IPS-15b (cell line): ENCODE data around the gene AMACR.

ENCODE experiments used
- H3K27me3 ChIP-seq: one replicate; pipeline ENCODE4 v1.6.1; 2013; ENCODE audit warnings: low read length; ENCODE audit not compliant: control insufficient read depth, insufficient read depth
- H3K36me3 ChIP-seq: one replicate; pipeline ENCODE4 v1.6.1; 2013; ENCODE audit warnings: low read length; ENCODE audit not compliant: control insufficient read depth, insufficient read depth
- H3K4me1 ChIP-seq: one replicate; pipeline ENCODE4 v1.6.1; 2013; ENCODE audit warnings: mild to moderate bottlenecking, low read length; ENCODE audit not compliant: control insufficient read depth, insufficient read depth
- H3K4me3 ChIP-seq: one replicate; pipeline ENCODE4 v1.5.1; 2013; ENCODE audit warnings: low read depth, low read length
- H3K9ac ChIP-seq: one replicate; pipeline ENCODE4 v1.6.1; 2013; ENCODE audit warnings: low read depth, mild to moderate bottlenecking, low read length
- H3K9me3 ChIP-seq: one replicate; pipeline ENCODE4 v1.6.1; 2013; ENCODE audit warnings: mild to moderate bottlenecking, low read length; ENCODE audit not compliant: control insufficient read depth, insufficient read depth

The AMACR gene

GRCh38 chr5:34007621-34008600 lies at the start of gene AMACR:
AMACR (minus strand) TSS chr5:34008050; CDS start chr5:34008019, 31 bp downstream.
- no peaks in the 10 kb centered on the region for H3K27me3 ChIP-seq
- peak within 1 kb of the TSS; percentile 74 for H3K4me3 ChIP-seq
- H3K9ac ChIP-seq, result peak within 1 kb of the TSS; percentile 77
- H3K4me1 ChIP-seq, result peaks cover 3% of the 10 kb centered on the region
- no peaks in the 10 kb centered on the region for H3K36me3 ChIP-seq
- no peaks in the 10 kb centered on the region for H3K9me3 ChIP-seq

- Histone ChIP-seq H3K27me3 (no peaks in the 10 kb centered on the region), H3K9me3 (peaks cover 5% of the 10 kb centered on the region), H3K4me1 (no peaks in the 10 kb centered on the region), H3K36me3 (no peaks in the 10 kb centered on the region), H3K4me3 (no peak overlapping the region), H3K9ac (no peak overlapping the region)
Observed at GRCh38 chr5:34057569-34057968, 49.7 kb upstream of the AMACR start.

- no peaks in the 10 kb centered on the region for H3K4me1 ChIP-seq
- H3K27me3 ChIP-seq, result no peaks in the 10 kb centered on the region
- no peak overlapping the region for H3K9ac ChIP-seq
- H3K4me3 ChIP-seq, result no peak overlapping the region
- peaks cover 5% of the 10 kb centered on the region for H3K9me3 ChIP-seq
- H3K36me3 ChIP-seq, result no peaks in the 10 kb centered on the region
Observed at GRCh38 chr5:34057118-34057517, 49.3 kb upstream of the AMACR start.

GRCh38 chr5:34055667-34056066 lies 47.8 kb upstream of the AMACR start:
- Histone ChIP-seq H3K9me3 (no peaks in the 10 kb centered on the region), H3K27me3 (no peaks in the 10 kb centered on the region), H3K9ac (no peak overlapping the region), H3K4me1 (no peaks in the 10 kb centered on the region), H3K36me3 (no peaks in the 10 kb centered on the region), H3K4me3 (no peak overlapping the region)

- Histone ChIP-seq H3K27me3 (no peaks in the 10 kb centered on the region), H3K9me3 (no peaks in the 10 kb centered on the region), H3K36me3 (no peaks in the 10 kb centered on the region), H3K9ac (no peak overlapping the region), H3K4me3 (no peak overlapping the region), H3K4me1 (no peaks in the 10 kb centered on the region)
Observed at GRCh38 chr5:34054400-34054729, 46.5 kb upstream of the AMACR start.

GRCh38 chr5:34053571-34054399 lies 45.9 kb upstream of the AMACR start:
- H3K36me3 ChIP-seq, result no peaks in the 10 kb centered on the region
- no peaks in the 10 kb centered on the region for H3K27me3 ChIP-seq
- no peak overlapping the region for H3K9ac ChIP-seq
- H3K4me1 ChIP-seq, result no peaks in the 10 kb centered on the region
- H3K4me3 ChIP-seq, result no peak overlapping the region
- no peaks in the 10 kb centered on the region for H3K9me3 ChIP-seq

GRCh38 chr5:34053133-34053532 lies 45.3 kb upstream of the AMACR start:
- H3K36me3 ChIP-seq, result no peaks in the 10 kb centered on the region
- H3K4me3 ChIP-seq, result no peak overlapping the region
- H3K9me3 ChIP-seq, result no peaks in the 10 kb centered on the region
- no peak overlapping the region for H3K9ac ChIP-seq
- H3K27me3 ChIP-seq, result no peaks in the 10 kb centered on the region
- H3K4me1 ChIP-seq, result no peaks in the 10 kb centered on the region

GRCh38 chr5:34051374-34051980 lies 43.6 kb upstream of the AMACR start:
- Histone ChIP-seq H3K4me1 (no peaks in the 10 kb centered on the region), H3K4me3 (no peak overlapping the region), H3K9ac (no peak overlapping the region), H3K9me3 (no peaks in the 10 kb centered on the region), H3K36me3 (no peaks in the 10 kb centered on the region), H3K27me3 (no peaks in the 10 kb centered on the region)

GRCh38 chr5:34047774-34048572 lies 40.1 kb upstream of the AMACR start:
- Histone ChIP-seq H3K36me3 (no peaks in the 10 kb centered on the region), H3K9ac (no peak overlapping the region), H3K4me3 (no peak overlapping the region), H3K9me3 (no peaks in the 10 kb centered on the region), H3K4me1 (no peaks in the 10 kb centered on the region), H3K27me3 (peaks cover 3% of the 10 kb centered on the region)

GRCh38 chr5:34047143-34047542 lies 39.3 kb upstream of the AMACR start:
- Histone ChIP-seq H3K27me3 (peaks cover 3% of the 10 kb centered on the region), H3K4me1 (no peaks in the 10 kb centered on the region), H3K36me3 (no peaks in the 10 kb centered on the region), H3K4me3 (no peak overlapping the region), H3K9ac (no peak overlapping the region), H3K9me3 (no peaks in the 10 kb centered on the region)

- Histone ChIP-seq H3K36me3 (no peaks in the 10 kb centered on the region), H3K9ac (no peak overlapping the region), H3K9me3 (no peaks in the 10 kb centered on the region), H3K27me3 (peaks cover 3% of the 10 kb centered on the region), H3K4me1 (no peaks in the 10 kb centered on the region), H3K4me3 (no peak overlapping the region)
Observed at GRCh38 chr5:34045996-34046395, 38.1 kb upstream of the AMACR start.
